Activated gamma-delta T cell treated with anti-CD3 and anti-CD28 coated beads, Interleukin-2, amount 50 U/mL, for 16 hours (primary cell): Measurements from ENCODE around the gene RRAS2.
"Not testable (repeated sequence)": the region's sequence is repeated elsewhere in the genome, so short reads cannot be mapped to it uniquely, and the experiment has no call there.

ENCODE experiments used
- DNase-seq: peaks from one replicate; pipeline ENCODE4 v3.0.0-alpha.2; 2020; ENCODE audit warnings: low read depth

RRAS2 gene

DNA sequence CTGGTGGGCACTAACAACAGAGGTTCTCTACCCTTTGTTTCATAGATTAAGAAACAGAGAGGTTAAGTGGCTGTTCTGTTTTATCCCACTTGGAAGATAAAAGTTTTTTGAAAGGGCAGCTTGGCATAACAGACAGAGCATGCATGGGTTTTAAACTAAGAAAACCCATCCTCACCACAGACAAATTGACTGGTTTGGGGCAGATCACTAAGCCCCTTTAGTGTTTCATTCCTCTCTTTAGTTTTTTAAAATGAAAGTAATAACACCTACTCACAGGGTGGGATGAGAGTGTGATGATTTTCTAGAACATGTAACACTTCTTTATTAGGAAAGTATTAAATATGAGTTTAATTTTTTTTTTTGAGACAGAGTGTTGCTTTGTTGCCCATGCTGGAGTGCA lies 12.3 kb upstream of the RRAS2 start:
- no peak for DNase-seq

DNA sequence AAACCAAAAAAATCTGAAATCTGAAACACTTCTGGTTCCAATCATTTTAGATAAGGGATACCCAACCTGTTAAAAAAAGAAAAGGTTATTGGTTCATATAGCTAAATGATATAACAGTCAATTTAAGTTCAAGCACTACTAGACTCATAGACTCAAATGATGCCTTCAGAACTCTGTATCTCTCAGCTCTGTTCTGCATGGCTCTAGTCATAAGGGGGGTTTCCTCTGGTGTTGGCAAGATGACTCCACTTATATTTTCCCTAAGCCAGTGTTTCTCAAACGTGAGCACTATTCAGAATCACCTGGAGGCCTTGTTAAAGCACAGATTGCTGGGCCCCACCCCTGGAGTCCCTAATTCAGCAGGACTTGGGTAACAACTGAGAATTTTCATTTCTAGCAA lies 11.5 kb upstream of the RRAS2 start:
- no peak for DNase-seq

DNA sequence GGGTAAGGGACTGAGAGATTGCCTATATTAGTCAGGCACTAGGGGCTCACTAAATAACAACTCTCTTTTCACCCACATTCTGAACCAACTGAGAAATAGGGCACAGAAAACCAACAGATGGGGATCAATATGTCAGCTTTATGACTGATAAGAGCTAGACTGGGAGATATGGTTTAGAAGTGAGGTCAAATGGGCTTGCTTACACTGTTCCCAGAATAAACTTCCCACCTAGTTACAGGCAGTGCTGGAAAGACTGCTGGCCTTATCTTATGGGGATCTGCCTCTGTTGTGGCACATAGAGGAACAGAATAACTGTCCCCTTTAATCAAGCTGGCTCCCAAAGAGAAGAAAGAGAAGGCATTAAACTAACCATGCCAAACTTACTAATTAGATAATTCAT lies 10.6 kb upstream of the RRAS2 start:
- DNase-seq = no peak

- no peak for DNase-seq
Measured at GRCh38 chr11:14366936-14367335, 8.0 kb upstream of the RRAS2 start.

GRCh38 chr11:14364322-14364721 lies 5.3 kb upstream of the RRAS2 start:
- no peak for DNase-seq

DNA sequence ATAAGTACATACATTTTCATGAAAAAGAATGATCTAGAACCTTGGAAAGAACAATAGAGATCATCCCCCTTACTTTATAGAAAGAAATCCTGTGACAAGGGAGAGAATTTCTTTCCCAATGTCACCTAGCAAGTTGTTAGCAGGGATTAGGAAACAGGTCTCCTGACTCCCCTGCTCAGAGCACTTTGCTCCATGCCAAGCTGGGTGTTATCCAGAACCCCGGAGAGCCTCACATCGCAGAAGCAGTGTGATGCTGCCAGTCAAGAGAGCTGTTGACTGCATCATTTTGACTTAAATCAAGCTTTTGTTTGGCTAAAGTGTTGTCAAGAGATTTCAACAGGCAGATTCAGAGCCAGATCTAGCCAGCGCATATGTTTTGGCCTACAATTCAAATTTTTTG lies 3.6 kb upstream of the RRAS2 start:
- no peak for DNase-seq

GRCh38 chr11:14361951-14362350 lies 3.0 kb upstream of the RRAS2 start:
- DNase-seq = no peak

- no peak for DNase-seq
Measured at GRCh38 chr11:14360976-14361375, 2.0 kb upstream of the RRAS2 start.

- no peak for DNase-seq
Measured at GRCh38 chr11:14359501-14360031, 583 bp upstream of the RRAS2 start.

GRCh38 chr11:14357881-14358728 lies 878 bp downstream of the RRAS2 start:
- DNase-seq = no peak

DNA sequence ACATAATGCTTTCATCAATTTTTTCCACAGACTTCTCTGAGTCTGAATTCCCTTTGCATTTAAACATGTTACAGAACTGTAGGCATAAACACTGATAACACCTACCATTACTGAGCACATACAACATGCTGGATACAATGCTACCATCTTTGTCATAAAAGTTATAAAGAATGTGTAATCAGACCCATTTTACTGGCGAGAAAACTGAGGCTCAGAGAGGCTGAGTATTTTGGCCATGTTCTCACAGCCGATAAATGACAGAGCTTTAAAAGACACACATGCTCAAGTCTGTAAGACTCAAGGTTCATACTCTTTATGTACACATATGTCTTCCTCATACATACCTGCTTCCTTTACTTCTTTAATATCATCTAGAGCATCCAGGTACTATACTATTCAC lies 2.6 kb downstream of the RRAS2 start:
- DNase-seq = no peak

DNA sequence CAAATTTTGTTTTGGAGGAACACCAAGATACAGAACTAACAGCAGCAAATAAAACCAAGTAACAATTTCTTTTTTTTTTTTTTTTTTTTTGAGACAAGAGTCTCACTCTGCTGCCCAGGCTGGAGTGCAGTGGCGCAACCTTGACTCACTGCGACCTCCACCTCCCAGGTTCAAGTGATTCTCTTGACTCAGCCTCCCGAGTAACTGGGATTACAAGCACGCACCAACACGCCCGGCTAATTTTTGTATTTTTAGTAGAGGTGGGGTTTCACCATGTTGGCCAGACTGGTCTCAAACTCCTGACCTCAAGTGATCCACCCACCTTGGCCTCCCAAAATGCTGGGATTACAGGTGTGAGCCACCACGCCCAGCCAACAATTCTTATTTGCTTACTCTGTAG lies 4.4 kb downstream of the RRAS2 start:
- not testable (repeated sequence) for DNase-seq

- no peak for DNase-seq
Measured at GRCh38 chr11:14350716-14351238, 8.2 kb downstream of the RRAS2 start.

DNA sequence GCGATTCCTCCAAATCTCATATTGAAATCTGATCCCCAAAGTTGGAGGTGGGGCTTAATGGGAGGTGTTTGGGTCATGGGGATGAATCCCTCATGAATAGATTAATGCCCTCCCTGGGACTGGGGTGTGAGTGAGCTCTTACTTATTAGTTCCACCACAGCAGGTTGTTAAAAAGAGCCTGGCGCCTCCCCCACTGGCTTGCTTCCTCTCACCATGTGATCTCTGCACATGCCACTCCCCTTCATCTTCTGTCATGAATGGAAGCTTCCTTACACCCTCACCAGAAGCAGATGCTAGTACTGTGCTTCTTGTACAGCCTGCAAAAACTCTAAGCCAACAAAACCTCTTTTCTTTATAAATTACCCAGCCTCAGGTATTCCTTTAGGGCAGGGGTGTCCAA lies 8.8 kb downstream of the RRAS2 start:
- no peak for DNase-seq

DNA sequence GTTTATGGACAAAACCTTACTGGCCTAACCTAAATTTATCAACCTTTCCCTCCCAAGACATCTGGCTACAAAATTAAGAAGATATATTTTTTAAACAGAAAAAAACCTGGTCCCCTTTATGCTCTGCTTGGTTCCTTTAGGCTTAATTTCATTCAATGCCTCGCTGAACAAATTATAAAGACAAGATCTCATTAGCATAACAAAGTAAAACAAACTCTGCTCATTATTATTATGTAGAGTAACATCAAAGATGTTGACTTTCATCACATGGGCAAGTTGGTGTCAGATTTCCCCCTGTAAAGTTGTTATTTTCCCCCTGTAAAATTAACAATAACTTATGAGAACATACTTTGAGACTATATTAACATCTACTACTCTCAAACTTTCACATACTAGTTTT lies 11.0 kb downstream of the RRAS2 start:
- no peak for DNase-seq

DNA sequence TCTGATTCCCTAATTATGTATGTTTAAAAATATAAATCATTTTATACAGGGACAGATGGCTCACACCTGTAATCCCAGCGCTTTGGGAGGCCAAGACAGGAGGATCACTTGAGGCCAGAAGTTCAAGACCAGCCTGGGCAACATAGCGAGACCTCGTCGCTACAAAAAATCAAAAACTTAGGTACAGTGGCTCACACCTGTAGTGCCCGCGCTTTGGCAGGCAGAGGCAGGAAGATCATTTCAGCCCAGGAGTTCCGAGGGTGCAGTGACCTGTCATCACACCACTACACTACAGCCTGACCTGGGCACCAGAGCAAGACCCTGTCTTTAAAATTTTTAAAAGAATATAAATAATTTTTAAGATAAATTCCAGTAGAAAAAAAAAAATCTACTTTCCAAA lies 11.5 kb downstream of the RRAS2 start:
- no peak for DNase-seq

DNA sequence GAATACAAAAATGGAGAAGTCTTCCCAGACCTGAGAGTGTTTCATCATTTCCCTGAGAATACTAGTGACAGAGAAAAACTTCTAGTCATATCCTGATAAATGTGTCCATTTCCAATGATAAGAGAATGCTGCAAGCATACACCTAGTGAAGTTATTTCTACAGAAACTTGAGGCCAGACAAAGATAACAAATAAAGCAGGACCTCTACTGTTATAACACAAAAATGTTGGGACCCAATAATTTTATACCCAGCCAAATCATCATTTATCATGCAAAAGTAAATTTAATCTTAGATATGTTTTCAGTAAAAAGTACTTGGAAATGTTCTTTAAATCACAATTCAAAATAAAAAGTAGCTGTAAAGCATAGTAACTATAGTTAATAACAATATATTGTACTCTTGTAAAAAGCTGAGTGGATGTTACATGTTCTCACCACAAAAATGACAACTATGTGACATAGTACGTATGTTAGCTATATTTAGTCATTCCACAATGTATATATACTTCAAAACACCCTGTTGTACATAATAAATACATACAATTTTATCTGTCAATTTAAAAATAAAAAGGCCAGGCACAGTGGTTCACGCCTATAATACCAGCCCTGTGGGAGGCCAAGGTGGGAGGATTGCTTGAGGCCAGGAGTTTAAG lies 12.6 kb downstream of the RRAS2 start:
- no peak for DNase-seq

DNA sequence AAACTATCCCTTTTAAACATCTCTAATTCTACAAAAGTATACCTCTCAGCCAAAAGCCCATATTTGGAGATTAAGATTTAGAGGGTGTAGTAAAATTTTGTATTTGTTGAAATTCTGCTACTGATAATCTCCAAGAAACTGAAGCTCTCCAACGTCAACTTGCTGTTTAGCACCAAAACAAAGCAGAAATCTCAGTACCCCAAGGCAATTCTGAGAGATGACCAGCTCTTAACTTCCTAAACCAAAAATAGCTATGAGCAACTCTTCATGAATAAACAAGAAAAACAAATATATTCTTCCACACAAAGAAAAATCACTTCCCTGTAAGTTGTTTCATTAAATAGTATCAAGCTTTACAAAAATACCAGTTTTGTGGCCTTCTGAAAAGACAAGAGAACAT lies 13.3 kb downstream of the RRAS2 start:
- DNase-seq = no peak

- DNase-seq = not testable (repeated sequence)
Measured at GRCh38 chr11:14345016-14345415, 14.0 kb downstream of the RRAS2 start.

GRCh38 chr11:14342906-14343305 lies 16.1 kb downstream of the RRAS2 start:
- no peak for DNase-seq

- DNase-seq = no peak
Measured at GRCh38 chr11:14341968-14342367, 17.0 kb downstream of the RRAS2 start.

- no peak for DNase-seq
Measured at GRCh38 chr11:14340721-14341120, 18.3 kb downstream of the RRAS2 start.

GRCh38 chr11:14339356-14339755 lies 19.6 kb downstream of the RRAS2 start:
- no peak for DNase-seq
